Small intestine (tissue), 7 donors: ENCODE data around the gene GNB1. TPM values are rescaled to one million over a fixed set of nuclear protein-coding genes. Genes with fewer than 3 reads are reported as not detected.

Source experiments
- DNase-seq, 2 donors: peaks; one replicate each; pipeline versions ENCODE4 v3.0.0 to v3.0.0-alpha.2; 2013
- FAIRE-seq: peaks from 2 replicates; lab custom pipeline; 2012; peaks lifted over from hg19 to GRCh38; lab: Jason Lieb, UNC
- H3K27ac ChIP-seq, 3 donors: one replicate each; pipeline ENCODE4 v1.5.1; 2013; ENCODE audit warnings: low read length in 2 of 3, mild to moderate bottlenecking in 2 of 3, control low read depth in 1 of 3, inconsistent platforms in 1 of 3, low read depth in 1 of 3, moderate library complexity in 1 of 3
- H3K27me3 ChIP-seq, 3 donors: one replicate each; pipeline ENCODE4 v1.6.1; 2013; ENCODE audit warnings: low read length in 3 of 3, inconsistent platforms in 1 of 3; ENCODE audit not compliant: control insufficient read depth in 3 of 3, insufficient read depth in 3 of 3
- H3K36me3 ChIP-seq, 3 donors: one replicate each; pipeline ENCODE4 v1.6.1; 2013; ENCODE audit warnings: low read length in 3 of 3, inconsistent platforms in 1 of 3, low read depth in 1 of 3, mild to moderate bottlenecking in 1 of 3, moderate library complexity in 1 of 3; ENCODE audit not compliant: control insufficient read depth in 3 of 3, insufficient read depth in 2 of 3
- H3K4me1 ChIP-seq, 3 donors: one replicate each; pipeline ENCODE4 v1.6.1; 2013; ENCODE audit warnings: low read length in 2 of 3, inconsistent platforms in 1 of 3, low read depth in 1 of 3, mild to moderate bottlenecking in 1 of 3, moderate library complexity in 1 of 3; ENCODE audit not compliant: control insufficient read depth in 3 of 3, insufficient read depth in 2 of 3
- H3K4me3 ChIP-seq, 3 donors: one replicate each; pipeline ENCODE4 v1.5.1; 2013; ENCODE audit warnings: low read length in 3 of 3, control low read depth in 1 of 3, inconsistent platforms in 1 of 3, low read depth in 1 of 3, mild to moderate bottlenecking in 1 of 3, moderate library complexity in 1 of 3
- H3K9me3 ChIP-seq, 2 donors: one replicate each; pipeline ENCODE4 v1.6.1; 2013; ENCODE audit warnings: low read depth in 1 of 2, low read length in 1 of 2; ENCODE audit not compliant: control insufficient read depth in 2 of 2, insufficient read depth in 1 of 2
- WGBS, 3 donors: extraction: QIAGEN DNeasy Blood & Tissue Kit; methylation state at CpG; one replicate each; pipeline ENCODE4 v1.1.7; 2013; 5-methylcytosine and 5-hydroxymethylcytosine counted together
- polyA plus RNA-seq, 4 donors: library from polyadenylated mRNA; stranded (reverse) in 3 of 4; unstranded in 1 of 4; fragments of 200-250 nt in 3 of 4; fragments of 120-200 nt in 1 of 4; gene quantifications; one replicate each; pipeline versions ENCODE4 v1.2.1 to v1.2.3, GENCODE V29; 2013
- donor health status: healthy with polysubstance abuse.
- donor health status: control.
- donor health status: control.
- donor health status: Bipolar disorder and iron deficiency.
- donor health status: healthy.

Gene GNB1
- polyA plus RNA-seq, 4 donors: 169 to 214 (median 192) TPM

DNA sequence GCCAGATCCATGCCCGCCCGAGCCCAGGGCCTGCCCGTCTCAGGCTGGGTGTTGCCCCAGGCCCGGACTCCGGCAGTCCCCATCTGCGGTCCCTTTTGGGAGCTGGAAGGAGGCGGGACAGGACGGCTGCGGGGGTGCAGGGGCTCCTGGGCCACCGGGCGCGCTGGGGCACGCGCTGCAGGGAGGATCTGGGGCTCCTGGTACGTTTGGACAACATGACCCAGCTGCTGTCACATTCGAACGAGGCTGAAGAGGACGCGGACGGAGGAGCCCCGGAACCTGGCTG, 17.6 kb upstream of the GNB1 start:
- peak overlapping the region; percentile 60 to 81 (median 65) for H3K4me3 ChIP-seq
- peak in 1 of 2 donors; percentile 37 for DNase-seq
- no peaks in the 10 kb centered on the region for H3K9me3 ChIP-seq
- H3K4me1 ChIP-seq: peaks cover 2 to 16% (median 5%) of the 10 kb centered on the region in 3 donors
- peaks cover 0 to 11% (median 0%) of the 10 kb centered on the region in 3 donors for H3K36me3 ChIP-seq
- H3K27me3 ChIP-seq: no peaks in the 10 kb centered on the region
- FAIRE-seq: no peak
- peak overlapping the region; percentile 74 to 96 (median 75) for H3K27ac ChIP-seq
- WGBS, 3 donors: 6 to 7% (median 6%) methylated on average over 15 to 21 of the region's 21 CpGs

DNA sequence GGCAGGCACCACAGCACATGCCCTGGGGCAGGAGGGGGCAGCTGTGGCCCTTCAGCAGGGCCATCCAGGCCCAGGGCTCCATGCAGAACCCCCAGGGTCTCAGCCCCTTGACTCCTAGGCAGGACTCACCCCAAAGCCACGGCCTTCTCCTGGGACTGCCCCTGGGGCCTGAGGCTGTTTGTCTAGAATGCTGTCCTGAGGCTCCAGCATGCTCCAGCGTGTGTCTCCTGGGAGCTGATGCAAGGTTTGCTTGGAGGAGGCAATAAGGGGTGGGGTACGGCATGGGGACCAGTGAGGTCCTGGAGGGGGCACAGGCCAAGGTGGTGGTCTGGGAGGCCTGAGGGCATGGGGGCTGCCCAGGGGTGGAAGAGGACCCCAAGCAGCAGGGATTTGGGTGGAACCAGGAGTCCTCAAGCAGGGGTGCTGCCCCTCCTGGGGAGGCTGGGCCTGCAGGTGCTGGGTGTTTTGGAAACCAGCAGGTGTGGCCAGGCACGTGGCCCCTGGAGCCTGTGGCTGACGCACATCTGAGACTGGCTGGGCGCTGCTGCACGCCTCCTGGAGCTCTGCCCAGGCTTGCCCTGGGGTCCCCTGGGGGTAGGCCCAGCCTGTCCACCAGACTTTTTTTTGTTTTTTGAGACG, 16.3 kb upstream of the GNB1 start:
- no peak for FAIRE-seq
- H3K4me1 ChIP-seq: peaks cover 2 to 16% (median 5%) of the 10 kb centered on the region in 3 donors
- H3K9me3 ChIP-seq: no peaks in the 10 kb centered on the region
- no peak overlapping the region for H3K27ac ChIP-seq
- H3K27me3 ChIP-seq: no peaks in the 10 kb centered on the region
- H3K4me3 ChIP-seq: no peak overlapping the region
- WGBS, 3 donors: 66 to 83% (median 73%) methylated on average over 4 to 8 of the region's 8 CpGs
- H3K36me3 ChIP-seq: peaks cover 0 to 11% (median 0%) of the 10 kb centered on the region in 3 donors
- DNase-seq: no peak

DNA sequence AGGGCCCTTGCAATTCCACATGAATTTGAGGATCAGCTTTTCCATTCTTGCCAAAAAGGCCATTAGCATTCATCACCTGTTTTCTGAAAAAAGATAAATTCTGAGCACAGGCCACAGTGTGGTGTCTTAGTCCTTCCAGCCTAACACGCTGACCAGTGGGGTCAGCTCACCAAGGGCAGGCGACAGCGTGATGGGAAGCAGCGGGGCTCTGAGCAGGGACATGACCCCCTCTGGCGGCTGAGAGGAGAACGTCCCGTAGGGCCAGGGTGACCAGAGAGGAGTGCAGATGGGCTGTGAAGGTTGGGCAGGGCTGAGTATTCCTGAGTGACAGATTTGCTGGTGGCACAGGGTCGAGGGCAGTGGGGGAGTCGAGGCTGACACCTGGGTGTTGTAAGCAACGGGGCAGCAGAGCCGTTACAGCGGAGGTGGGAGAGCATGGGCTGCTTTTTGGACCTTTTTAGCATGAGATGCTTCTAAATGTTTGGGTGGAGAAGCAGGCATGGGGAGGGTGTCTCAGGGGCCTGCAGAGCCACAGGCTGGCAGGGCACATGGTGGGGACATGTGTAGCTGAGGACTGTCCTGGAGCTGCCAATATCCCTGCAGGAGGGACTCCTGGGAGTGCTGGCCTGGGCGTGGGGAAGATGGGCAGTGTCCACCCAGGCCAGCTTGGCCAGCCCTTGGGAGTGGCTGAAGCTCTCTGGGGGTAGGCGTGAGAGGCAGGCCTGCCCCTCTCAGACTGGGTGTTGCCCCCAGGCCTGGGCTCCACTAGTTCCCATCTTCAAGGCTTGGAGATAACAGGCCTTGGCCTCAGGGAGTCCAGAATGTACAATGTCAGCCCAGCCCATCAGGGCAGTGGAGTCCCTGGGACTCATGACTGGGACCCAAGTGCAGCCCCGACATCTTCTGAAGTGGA, 15.6 kb upstream of the GNB1 start:
- 21 to 26% (median 24%) methylated on average over 15 of the region's 15 CpGs for WGBS, 3 donors

DNA sequence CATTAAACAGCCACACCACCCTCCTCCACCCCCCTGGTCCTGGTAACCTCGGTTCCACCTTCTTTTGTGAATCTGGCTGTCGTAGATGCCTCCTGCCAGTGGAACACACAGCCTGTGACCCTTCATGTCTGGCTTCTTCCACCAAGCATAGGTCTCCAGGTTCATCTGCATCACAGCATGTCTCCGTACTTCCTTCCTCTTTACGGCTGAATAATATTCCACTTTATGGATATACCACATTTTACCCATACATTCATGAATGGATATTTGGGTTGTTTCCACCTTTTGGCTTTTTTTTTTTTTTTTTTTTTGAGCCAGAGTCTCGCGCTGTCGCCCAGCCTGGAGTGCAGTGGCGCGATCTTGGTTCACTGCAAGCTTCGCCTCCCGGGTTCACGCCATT, 12.3 kb upstream of the GNB1 start:
- DNase-seq: no peak
- no peak overlapping the region for H3K4me3 ChIP-seq
- peaks cover 0 to 11% (median 0%) of the 10 kb centered on the region in 3 donors for H3K36me3 ChIP-seq
- peaks cover 0 to 17% (median 2%) of the 10 kb centered on the region in 3 donors for H3K4me1 ChIP-seq
- no peaks in the 10 kb centered on the region for H3K9me3 ChIP-seq
- WGBS, 3 donors: 88 to 98% (median 96%) methylated on average over 12 of the region's 12 CpGs
- FAIRE-seq: no peak
- no peaks in the 10 kb centered on the region for H3K27me3 ChIP-seq
- no peak overlapping the region for H3K27ac ChIP-seq

More for the DNA sequence above, 15.6 kb upstream of the GNB1 start:
- FAIRE-seq (no peak), DNase-seq (peak; percentile 84)
- H3K4me1 ChIP-seq: peaks cover 2 to 18% (median 5%) of the 10 kb centered on the region in 3 donors
- no peak overlapping the region for H3K4me3 ChIP-seq
- H3K36me3 ChIP-seq: peaks cover 0 to 11% (median 0%) of the 10 kb centered on the region in 3 donors
- no peaks in the 10 kb centered on the region for H3K9me3 ChIP-seq
- H3K27me3 ChIP-seq: no peaks in the 10 kb centered on the region
- H3K27ac ChIP-seq: no peak overlapping the region

DNA sequence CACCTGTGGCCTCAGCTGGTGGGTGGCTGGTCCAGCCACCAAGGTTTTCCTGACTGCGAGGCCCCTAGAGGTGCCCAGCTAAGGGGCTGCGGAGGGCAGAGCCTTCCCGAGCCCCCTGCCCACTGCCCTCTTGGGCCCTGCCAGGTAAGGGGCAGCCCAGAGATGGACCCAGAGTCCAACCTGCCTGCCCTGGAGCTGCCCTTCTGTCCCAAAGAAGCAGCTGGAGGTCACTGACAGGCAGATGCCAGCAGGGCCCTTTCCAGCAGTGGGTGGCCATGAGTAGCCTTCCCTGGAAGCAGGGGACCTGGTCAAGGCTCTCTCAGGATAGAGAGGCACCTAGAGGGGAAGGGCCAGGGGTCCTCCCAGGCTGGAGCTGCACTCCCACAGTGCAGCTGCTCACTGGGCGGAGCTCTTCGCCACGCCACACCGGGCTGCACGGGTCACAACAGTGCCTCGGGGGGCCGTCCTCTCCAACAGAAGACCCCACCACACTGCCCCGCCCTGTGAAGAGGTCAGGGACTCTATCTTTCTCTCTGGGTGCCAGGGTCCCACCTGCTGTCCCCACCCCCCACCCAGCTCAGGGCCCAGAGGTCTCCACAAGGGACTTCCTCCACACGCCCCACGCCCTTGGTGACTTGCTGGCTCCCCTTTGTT, 10.9 kb upstream of the GNB1 start:
- Histone ChIP-seq H3K4me1 (peaks cover 0 to 18% (median 0%) of the 10 kb centered on the region in 3 donors), H3K9me3 (no peaks in the 10 kb centered on the region), H3K27me3 (no peaks in the 10 kb centered on the region), H3K4me3 (no peak overlapping the region), H3K27ac (no peak overlapping the region), H3K36me3 (peaks cover 0 to 5% (median 0%) of the 10 kb centered on the region in 3 donors)
- WGBS, 3 donors: 64 to 67% (median 67%) methylated on average over 12 to 13 of the region's 13 CpGs
- DNase-seq: peak in 1 of 2 donors; percentile 6
- FAIRE-seq: no peak

DNA sequence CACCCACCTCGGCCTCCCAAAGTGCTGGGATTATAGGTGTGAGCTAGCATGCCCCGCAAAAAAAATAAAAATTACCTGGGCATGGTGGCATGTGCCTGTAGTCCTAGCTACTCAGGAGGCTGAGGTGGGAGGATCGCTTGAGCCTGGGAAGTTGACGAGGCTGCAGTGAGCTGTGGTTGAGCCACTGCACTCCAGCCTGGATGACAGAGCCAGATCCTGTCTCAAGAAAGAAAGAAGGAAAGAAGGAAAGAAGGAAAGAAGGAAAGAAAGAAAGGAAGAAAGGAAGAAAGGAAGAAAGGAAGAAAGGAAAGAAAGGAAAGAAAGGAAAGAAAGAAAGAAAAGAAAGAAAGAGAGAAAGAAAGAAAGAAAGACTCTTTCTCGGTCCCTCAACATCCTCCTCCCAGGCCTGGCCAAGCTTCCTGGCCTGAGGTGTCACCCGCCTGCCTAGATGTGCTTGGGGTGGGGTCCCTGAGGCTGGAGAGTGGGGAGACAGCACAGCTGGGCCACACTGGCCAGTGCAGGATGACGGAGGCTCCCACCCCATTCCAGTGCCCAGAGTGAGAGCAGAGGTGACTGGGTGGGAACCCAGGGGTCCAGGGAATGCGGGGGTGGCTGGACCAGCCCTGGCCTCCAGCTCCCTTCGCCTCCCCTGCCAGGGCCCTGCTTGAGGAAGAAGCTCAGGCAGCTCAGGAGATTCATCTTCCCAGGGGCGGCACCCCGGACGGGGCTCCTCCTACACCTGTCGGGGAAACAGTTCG, 10.2 kb upstream of the GNB1 start:
- H3K27ac ChIP-seq: no peak overlapping the region
- H3K4me1 ChIP-seq: peaks cover 0 to 24% (median 0%) of the 10 kb centered on the region in 3 donors
- FAIRE-seq (no peak), DNase-seq (no peak)
- no peaks in the 10 kb centered on the region for H3K9me3 ChIP-seq
- H3K4me3 ChIP-seq: no peak overlapping the region
- no peaks in the 10 kb centered on the region for H3K36me3 ChIP-seq
- H3K27me3 ChIP-seq: no peaks in the 10 kb centered on the region
- 56 to 77% (median 77%) methylated on average over 14 of the region's 14 CpGs for WGBS, 3 donors

DNA sequence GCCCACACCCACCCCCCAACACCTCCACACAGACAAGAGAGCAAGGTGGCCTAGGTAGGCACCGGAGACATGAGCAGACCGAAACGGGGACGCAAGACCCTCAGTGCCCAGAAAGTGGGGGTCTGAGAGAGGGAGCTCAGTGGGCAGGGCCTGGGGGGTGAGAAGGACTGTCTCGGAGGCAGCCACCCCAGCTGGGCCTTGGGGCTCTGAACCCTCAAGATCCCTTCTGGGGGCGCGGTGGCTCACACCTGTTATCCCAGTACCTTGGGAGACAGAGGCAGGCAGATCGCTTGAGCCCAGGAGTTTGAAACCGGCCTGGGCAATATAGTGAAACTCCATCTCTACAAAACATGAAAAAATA, 9.1 kb upstream of the GNB1 start:
- Histone ChIP-seq H3K27ac (no peak overlapping the region), H3K4me3 (no peak overlapping the region), H3K9me3 (no peaks in the 10 kb centered on the region), H3K4me1 (peaks cover 5 to 35% (median 8%) of the 10 kb centered on the region in 3 donors), H3K27me3 (peaks cover 0 to 2% (median 0%) of the 10 kb centered on the region in 3 donors), H3K36me3 (no peaks in the 10 kb centered on the region)
- DNase-seq: no peak
- 78 to 95% (median 79%) methylated on average over 9 of the region's 9 CpGs for WGBS, 3 donors
- no peak for FAIRE-seq
